ENCODE data around the gene KCTD21.

KCTD21 gene

GRCh38 chr11:78212586-78213371 is 24.4 kb upstream of the KCTD21 start:
- TF ChIP-seq REST (IDR thresholded peaks at IDR 0.05; ENCODE audit: low read depth) = no peak
- no peak for TF ChIP-seq CREB1 (IDR thresholded peaks at IDR 0.05; ENCODE audit: low read depth)
- no peak for TF ChIP-seq TEAD4 (IDR thresholded peaks at IDR 0.05)
- TF ChIP-seq EGR1 (IDR thresholded peaks at IDR 0.05) = no peak
- TF ChIP-seq ZBTB7A (IDR thresholded peaks at IDR 0.05; ENCODE audit: low read depth) = no peak
- no peak for TF ChIP-seq YY1 (IDR thresholded peaks at IDR 0.05; ENCODE audit: low read depth)
- TF ChIP-seq EP300 (IDR thresholded peaks at IDR 0.05; ENCODE audit: borderline replicate concordance) = no peak

GRCh38 chr11:78211565-78211964 is 23.1 kb upstream of the KCTD21 start:
- TF ChIP-seq USF1 (IDR thresholded peaks at IDR 0.05) = no peak
- no peak for TF ChIP-seq CREB1 (IDR thresholded peaks at IDR 0.05; ENCODE audit: low read depth)
- TF ChIP-seq NFIC (IDR thresholded peaks at IDR 0.05) = no peak
- TF ChIP-seq CEBPB (IDR thresholded peaks at IDR 0.05) = no peak
- TF ChIP-seq RAD21 (IDR thresholded peaks at IDR 0.05; ENCODE audit: low read depth) = no peak
- TF ChIP-seq TCF12 (IDR thresholded peaks at IDR 0.05; ENCODE audit: low read depth) = no peak
- TF ChIP-seq EP300 (IDR thresholded peaks at IDR 0.05; ENCODE audit: borderline replicate concordance) = no peak
- no peak for TF ChIP-seq YY1 (IDR thresholded peaks at IDR 0.05; ENCODE audit: low read depth)
- no peak for TF ChIP-seq REST (IDR thresholded peaks at IDR 0.05; ENCODE audit: low read depth)
- no peak for TF ChIP-seq ZBTB7A (IDR thresholded peaks at IDR 0.05; ENCODE audit: low read depth)
- no peak for TF ChIP-seq TAF1 (IDR thresholded peaks at IDR 0.05; ENCODE audit: low read depth)

DNA sequence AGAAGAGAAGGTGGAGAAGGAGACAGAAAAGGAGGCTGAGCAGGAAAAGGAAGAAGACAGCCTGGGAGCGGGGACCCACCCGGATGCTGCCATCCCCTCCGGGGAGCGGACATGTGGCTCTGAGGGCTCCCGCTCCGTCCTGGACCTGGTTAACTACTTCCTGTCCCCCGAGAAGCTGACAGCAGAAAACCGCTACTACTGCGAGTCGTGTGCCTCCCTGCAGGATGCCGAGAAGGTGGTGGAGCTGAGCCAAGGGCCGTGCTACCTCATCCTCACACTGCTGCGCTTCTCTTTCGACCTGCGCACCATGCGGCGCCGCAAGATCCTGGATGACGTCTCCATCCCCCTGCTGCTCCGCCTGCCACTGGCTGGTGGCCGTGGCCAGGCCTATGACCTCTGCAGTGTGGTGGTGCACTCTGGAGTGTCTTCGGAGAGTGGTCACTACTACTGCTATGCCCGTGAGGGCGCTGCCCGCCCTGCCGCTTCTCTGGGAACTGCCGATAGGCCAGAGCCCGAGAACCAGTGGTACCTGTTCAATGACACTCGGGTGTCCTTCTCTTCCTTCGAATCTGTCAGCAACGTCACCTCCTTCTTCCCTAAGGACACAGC is 21.7 kb upstream of the KCTD21 start:
- TF ChIP-seq USF1 (IDR thresholded peaks at IDR 0.05) (no peak), CEBPB (IDR thresholded peaks at IDR 0.05) (no peak), FOXM1 (IDR thresholded peaks at IDR 0.05; ENCODE audit: borderline replicate concordance, low read depth) (no peak), TCF12 (IDR thresholded peaks at IDR 0.05; ENCODE audit: low read depth) (no peak), TEAD4 (IDR thresholded peaks at IDR 0.05) (no peak), ZBTB7A (IDR thresholded peaks at IDR 0.05; ENCODE audit: low read depth) (no peak), RAD21 (IDR thresholded peaks at IDR 0.05; ENCODE audit: low read depth) (no peak), CREB1 (IDR thresholded peaks at IDR 0.05; ENCODE audit: low read depth) (no peak), EP300 (IDR thresholded peaks at IDR 0.05; ENCODE audit: borderline replicate concordance) (no peak), YY1 (IDR thresholded peaks at IDR 0.05; ENCODE audit: low read depth) (no peak), NFIC (IDR thresholded peaks at IDR 0.05) (no peak), REST (IDR thresholded peaks at IDR 0.05; ENCODE audit: low read depth) (no peak), TAF1 (IDR thresholded peaks at IDR 0.05; ENCODE audit: low read depth) (no peak), EGR1 (IDR thresholded peaks at IDR 0.05) (no peak)
- TF ChIP-seq, protein P1, sequence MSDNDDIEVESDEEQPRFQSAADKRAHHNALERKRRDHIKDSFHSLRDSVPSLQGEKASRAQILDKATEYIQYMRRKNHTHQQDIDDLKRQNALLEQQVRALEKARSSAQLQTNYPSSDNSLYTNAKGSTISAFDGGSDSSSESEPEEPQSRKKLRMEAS (IDR thresholded peaks at IDR 0.05) = no peak

GRCh38 chr11:78209478-78209877 is 21.1 kb upstream of the KCTD21 start:
- TF ChIP-seq EP300 (IDR thresholded peaks at IDR 0.05; ENCODE audit: borderline replicate concordance) (no peak), YY1 (IDR thresholded peaks at IDR 0.05; ENCODE audit: low read depth) (no peak), CREB1 (IDR thresholded peaks at IDR 0.05; ENCODE audit: low read depth) (no peak), REST (IDR thresholded peaks at IDR 0.05; ENCODE audit: low read depth) (no peak), CEBPB (IDR thresholded peaks at IDR 0.05) (no peak)
- TF ChIP-seq, protein P1 (IDR thresholded peaks at IDR 0.05) = no peak

Measured in Ishikawa (cell line).